ENCODE measurements around the gene SALL3.

GRCh38 chr18:78948221-78948620 lies 31.4 kb upstream of the SALL3 start:
- TF ChIP-seq EZH2phosphoT487 (IDR thresholded peaks at IDR 0.05; ENCODE audit: low read depth, severe bottlenecking, unreplicated experiment): no peak
- TF ChIP-seq, protein P1, sequence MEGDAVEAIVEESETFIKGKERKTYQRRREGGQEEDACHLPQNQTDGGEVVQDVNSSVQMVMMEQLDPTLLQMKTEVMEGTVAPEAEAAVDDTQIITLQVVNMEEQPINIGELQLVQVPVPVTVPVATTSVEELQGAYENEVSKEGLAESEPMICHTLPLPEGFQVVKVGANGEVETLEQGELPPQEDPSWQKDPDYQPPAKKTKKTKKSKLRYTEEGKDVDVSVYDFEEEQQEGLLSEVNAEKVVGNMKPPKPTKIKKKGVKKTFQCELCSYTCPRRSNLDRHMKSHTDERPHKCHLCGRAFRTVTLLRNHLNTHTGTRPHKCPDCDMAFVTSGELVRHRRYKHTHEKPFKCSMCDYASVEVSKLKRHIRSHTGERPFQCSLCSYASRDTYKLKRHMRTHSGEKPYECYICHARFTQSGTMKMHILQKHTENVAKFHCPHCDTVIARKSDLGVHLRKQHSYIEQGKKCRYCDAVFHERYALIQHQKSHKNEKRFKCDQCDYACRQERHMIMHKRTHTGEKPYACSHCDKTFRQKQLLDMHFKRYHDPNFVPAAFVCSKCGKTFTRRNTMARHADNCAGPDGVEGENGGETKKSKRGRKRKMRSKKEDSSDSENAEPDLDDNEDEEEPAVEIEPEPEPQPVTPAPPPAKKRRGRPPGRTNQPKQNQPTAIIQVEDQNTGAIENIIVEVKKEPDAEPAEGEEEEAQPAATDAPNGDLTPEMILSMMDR (IDR thresholded peaks at IDR 0.05; ENCODE audit: poor library complexity): no peak
- no peak for TF ChIP-seq EZH2 (IDR thresholded peaks at IDR 0.05; ENCODE audit: borderline replicate concordance)
